Breast epithelium (tissue), 4 donors: Measurements from ENCODE around the gene PRODH2. TPM values are rescaled to one million over a fixed set of nuclear protein-coding genes. Genes with fewer than 3 reads are reported as not detected.
A peak's percentile ranks its signal among the peaks of the same experiment; 100 is the strongest.

Source experiments
- DNase-seq, 2 donors: peaks; one replicate each; pipeline ENCODE4 v3.0.0-alpha.2; 2019; ENCODE audit warnings: low spot score in 2 of 2
- H3K27ac ChIP-seq, 2 donors: fragments of 200-600 bp; sonication (generic) in 1 of 2; one replicate each; pipeline ENCODE4 v1.5.1; 2016 to 2019; ENCODE audit warnings: mild to moderate bottlenecking in 1 of 2
- H3K27me3 ChIP-seq, 2 donors: fragments of 200-600 bp; sonication (generic) in 1 of 2; one replicate each; pipeline versions ENCODE4 v1.5.1 to v1.6.0; 2017 to 2019; ENCODE audit warnings: control low read depth in 1 of 2, mild to moderate bottlenecking in 1 of 2
- H3K36me3 ChIP-seq: fragments of 200-600 bp; one replicate; pipeline ENCODE4 v1.5.1; 2019
- H3K4me1 ChIP-seq, 2 donors: fragments of 200-600 bp; sonication (generic); one replicate each; pipeline ENCODE4 v1.5.1; 2016 to 2019; ENCODE audit warnings: control low read depth in 1 of 2
- H3K4me3 ChIP-seq, 3 donors: fragments of 200-600 bp; sonication (generic); 1 replicate in 2 of 3; 2 replicates in 1 of 3; pipeline ENCODE4 v1.5.1; 2016 to 2019; ENCODE audit warnings: mild to moderate bottlenecking in 3 of 3, moderate library complexity in 2 of 3
- H3K9me3 ChIP-seq, 2 donors: fragments of 200-600 bp; sonication (generic) in 1 of 2; one replicate each; pipeline ENCODE4 v1.5.1; 2016 to 2019; ENCODE audit warnings: control low read depth in 1 of 2
- CTCF ChIP-seq, 3 donors: fragments of 450-650 bp; IDR thresholded peaks; one replicate each; pipeline ENCODE4 v1.5.1; 2016 to 2017; ENCODE audit warnings: antibody characterized with exemption in 3 of 3, mild to moderate bottlenecking in 3 of 3, moderate library complexity in 3 of 3
- POLR2A ChIP-seq: fragments of 450-650 bp; IDR thresholded peaks from one replicate; pipeline ENCODE4 v1.6.1; 2016; ENCODE audit warnings: antibody characterized with exemption, mild to moderate bottlenecking, moderate library complexity
- POLR2AphosphoS5 ChIP-seq, 3 donors: sonication (generic); formaldehyde crosslinking; IDR thresholded peaks; one replicate each; pipeline ENCODE4 v1.6.1; 2017; ENCODE audit warnings: antibody characterized with exemption in 3 of 3
- intact Hi-C: fragments of 100-400 bp; cut with DNase I; formaldehyde crosslinking; loops from one replicate; pipeline ENCODE4 v1.15.1; 2023; ENCODE audit warnings: low total_unique reads
- total RNA-seq, 3 donors: library from RNA; depleted of rRNA; stranded (reverse); fragments of >200 nt; gene quantifications; one replicate each; pipeline ENCODE4 v1.1.0, GENCODE V29; 2016

Gene PRODH2
- total RNA-seq, 3 donors from 2014 or later = not detected

- TF ChIP-seq POLR2A = no peak
- Histone ChIP-seq H3K27ac (no peak overlapping the region), H3K9me3 (no peaks in the 10 kb centered on the region), H3K27me3 (peaks cover 0 to 67% of the 10 kb centered on the region in 2 donors), H3K36me3 (no peaks in the 10 kb centered on the region), H3K4me1 (no peaks in the 10 kb centered on the region), H3K4me3 (no peak overlapping the region)
- intact Hi-C loops = no loop called here
- no peak for DNase-seq
Measured at GRCh38 chr19:35851213-35852028, 38.8 kb upstream of the PRODH2 start.

GRCh38 chr19:35848919-35849505 is 36.4 kb upstream of the PRODH2 start:
- TF ChIP-seq CTCF (IDR thresholded peaks at IDR 0.05) = no peak
- no peak for TF ChIP-seq POLR2A
- TF ChIP-seq POLR2AphosphoS5 (IDR thresholded peaks at IDR 0.05) = no peak
- H3K27ac ChIP-seq = no peak overlapping the region
- intact Hi-C loops = loop anchor here (5.0 kb wide), 1 partner anchor 1008 kb away; no protein-coding TSS in a partner anchor
- no peaks in the 10 kb centered on the region for H3K36me3 ChIP-seq
- H3K4me1 ChIP-seq = no peaks in the 10 kb centered on the region
- H3K4me3 ChIP-seq = no peak overlapping the region
- no peak for DNase-seq
- peaks cover 3 to 65% of the 10 kb centered on the region in 2 donors for H3K27me3 ChIP-seq
- H3K9me3 ChIP-seq = no peaks in the 10 kb centered on the region

GRCh38 chr19:35848486-35848885 is 35.8 kb upstream of the PRODH2 start:
- TF ChIP-seq POLR2AphosphoS5 (IDR thresholded peaks at IDR 0.05) (no peak), POLR2A (no peak), CTCF (IDR thresholded peaks at IDR 0.05) (no peak)
- peaks cover 3 to 70% of the 10 kb centered on the region in 2 donors for H3K27me3 ChIP-seq
- intact Hi-C loops = loop anchor here (5.0 kb wide), 1 partner anchor 1009 kb away; no protein-coding TSS in a partner anchor

GRCh38 chr19:35847911-35848310 is 35.3 kb upstream of the PRODH2 start:
- no peak for DNase-seq
- Histone ChIP-seq H3K27ac (no peak overlapping the region), H3K4me1 (no peaks in the 10 kb centered on the region), H3K4me3 (no peak overlapping the region), H3K27me3 (peaks cover 3 to 71% of the 10 kb centered on the region in 2 donors), H3K36me3 (no peaks in the 10 kb centered on the region), H3K9me3 (no peaks in the 10 kb centered on the region)
- intact Hi-C loops = loop anchor here (5.0 kb wide), 1 partner anchor 1009 kb away; no protein-coding TSS in a partner anchor
- TF ChIP-seq POLR2AphosphoS5 (IDR thresholded peaks at IDR 0.05) = no peak
- no peak for TF ChIP-seq CTCF (IDR thresholded peaks at IDR 0.05)
- TF ChIP-seq POLR2A = no peak

More at GRCh38 chr19:35848486-35848885, 35.8 kb upstream of the PRODH2 start:
- no peaks in the 10 kb centered on the region for H3K9me3 ChIP-seq
- no peak overlapping the region for H3K27ac ChIP-seq
- H3K36me3 ChIP-seq = no peaks in the 10 kb centered on the region
- no peak overlapping the region for H3K4me3 ChIP-seq
- DNase-seq = no peak
- H3K4me1 ChIP-seq = no peaks in the 10 kb centered on the region

GRCh38 chr19:35846038-35846668 is 33.5 kb upstream of the PRODH2 start:
- Histone ChIP-seq H3K4me1 (no peaks in the 10 kb centered on the region), H3K27ac (no peak overlapping the region), H3K36me3 (no peaks in the 10 kb centered on the region), H3K9me3 (no peaks in the 10 kb centered on the region), H3K27me3 (peaks cover 3 to 73% of the 10 kb centered on the region in 2 donors), H3K4me3 (peak overlapping the region in 2 of 3 donors; percentile 42 to 60)
- DNase-seq = no peak
- intact Hi-C loops = loop anchor here (5.0 kb wide), 1 partner anchor 1011 kb away; no protein-coding TSS in a partner anchor
- no peak for TF ChIP-seq POLR2A
- TF ChIP-seq CTCF (IDR thresholded peaks at IDR 0.05) = no peak
- TF ChIP-seq POLR2AphosphoS5 (IDR thresholded peaks at IDR 0.05) = no peak
